ENCODE measurements around the gene PTPRT.

The PTPRT gene

GRCh38 chr20:42979720-42980119 lies 210.0 kb downstream of the PTPRT start:
- H2AFZ ChIP-seq (ENCODE audit: low read depth, low read length) = no peak overlapping the region
- no peak overlapping the region for H2BK12ac ChIP-seq (ENCODE audit: low read length in 2 of 2)
- no peak overlapping the region for H2BK120ac ChIP-seq (ENCODE audit: low read depth, low read length)
- H4K8ac ChIP-seq (ENCODE audit: low read length) = no peak overlapping the region
- no peaks in the 10 kb centered on the region for H3K4me1 ChIP-seq (ENCODE audit: control insufficient read depth, insufficient read depth, low read depth, low read length)
- no peaks in the 10 kb centered on the region for H3K79me1 ChIP-seq (replicated peaks; ENCODE audit: low read length, poor library complexity, severe bottlenecking)
- no peak overlapping the region for H2AK5ac ChIP-seq (ENCODE audit: low read length, severe bottlenecking)
- H3K4me3 ChIP-seq (ENCODE audit: insufficient read depth in 1 of 2, low read depth in 1 of 2, low read length in 2 of 2) = no peak overlapping the region
- no peak overlapping the region for H3K9ac ChIP-seq (ENCODE audit: low read length)
- no peaks in the 10 kb centered on the region for H3K9me3 ChIP-seq (ENCODE audit: control insufficient read depth, low read length)
- no peak for DNase-seq
- H3K27me3 ChIP-seq (ENCODE audit: control insufficient read depth in 1 of 2, insufficient read depth in 1 of 2, low read length in 2 of 2) = no peaks in the 10 kb centered on the region
- H3K14ac ChIP-seq (ENCODE audit: low read length in 2 of 2) = no peak overlapping the region
- WGBS = 40% methylated on average over 1 of the region's 5 CpGs
- H3K23ac ChIP-seq (ENCODE audit: low read length in 2 of 2) = no peak overlapping the region
- H3K4me2 ChIP-seq (ENCODE audit: low read length, poor library complexity, severe bottlenecking) = no peak overlapping the region
- no peak overlapping the region for H2BK15ac ChIP-seq (ENCODE audit: low read depth, poor library complexity, severe bottlenecking)
- no peak overlapping the region for H3K4ac ChIP-seq (ENCODE audit: low read depth in 1 of 2, low read length in 2 of 2)
- H3K36me3 ChIP-seq (ENCODE audit: control insufficient read depth in 1 of 2, insufficient read depth in 2 of 2, low read depth in 1 of 2, low read length in 2 of 2) = no peaks in the 10 kb centered on the region
- no peak overlapping the region for H3K18ac ChIP-seq (ENCODE audit: low read depth in 1 of 2, low read length in 2 of 2)
- no peak overlapping the region for H4K91ac ChIP-seq (ENCODE audit: low read length)
- H2BK5ac ChIP-seq (ENCODE audit: low read depth, low read length, poor library complexity, severe bottlenecking) = no peak overlapping the region
- H3K27ac ChIP-seq (ENCODE audit: low read length, poor library complexity, severe bottlenecking) = no peak overlapping the region

GRCh38 chr20:42978184-42978974 lies 211.3 kb downstream of the PTPRT start:
- WGBS = 79% methylated on average over 11 of the region's 12 CpGs
- Histone ChIP-seq H3K14ac (ENCODE audit: low read length in 2 of 2) (no peak overlapping the region), H3K23ac (ENCODE audit: low read length in 2 of 2) (no peak overlapping the region), H4K91ac (ENCODE audit: low read length) (no peak overlapping the region), H3K4me1 (ENCODE audit: control insufficient read depth, insufficient read depth, low read depth, low read length) (no peaks in the 10 kb centered on the region), H2BK15ac (ENCODE audit: low read depth, poor library complexity, severe bottlenecking) (no peak overlapping the region), H2AK5ac (ENCODE audit: low read length, severe bottlenecking) (no peak overlapping the region), H3K27me3 (ENCODE audit: control insufficient read depth in 1 of 2, insufficient read depth in 1 of 2, low read length in 2 of 2) (no peaks in the 10 kb centered on the region), H4K8ac (ENCODE audit: low read length) (no peak overlapping the region), H2BK12ac (ENCODE audit: low read length in 2 of 2) (no peak overlapping the region), H3K4ac (ENCODE audit: low read depth in 1 of 2, low read length in 2 of 2) (no peak overlapping the region), H3K9me3 (ENCODE audit: control insufficient read depth, low read length) (no peaks in the 10 kb centered on the region), H3K9ac (ENCODE audit: low read length) (no peak overlapping the region), H2BK120ac (ENCODE audit: low read depth, low read length) (no peak overlapping the region), H3K4me2 (ENCODE audit: low read length, poor library complexity, severe bottlenecking) (no peak overlapping the region), H3K18ac (ENCODE audit: low read depth in 1 of 2, low read length in 2 of 2) (no peak overlapping the region), H2BK5ac (ENCODE audit: low read depth, low read length, poor library complexity, severe bottlenecking) (no peak overlapping the region), H3K4me3 (ENCODE audit: insufficient read depth in 1 of 2, low read depth in 1 of 2, low read length in 2 of 2) (no peak overlapping the region), H3K79me1 (replicated peaks; ENCODE audit: low read length, poor library complexity, severe bottlenecking) (no peaks in the 10 kb centered on the region), H3K27ac (ENCODE audit: low read length, poor library complexity, severe bottlenecking) (no peak overlapping the region), H3K36me3 (ENCODE audit: control insufficient read depth in 1 of 2, insufficient read depth in 2 of 2, low read depth in 1 of 2, low read length in 2 of 2) (no peaks in the 10 kb centered on the region), H2AFZ (ENCODE audit: low read depth, low read length) (no peak overlapping the region)
- no peak for DNase-seq

- Histone ChIP-seq H2AK5ac (ENCODE audit: low read length, severe bottlenecking) (no peak overlapping the region), H4K91ac (ENCODE audit: low read length) (no peak overlapping the region), H3K36me3 (ENCODE audit: control insufficient read depth in 1 of 2, insufficient read depth in 2 of 2, low read depth in 1 of 2, low read length in 2 of 2) (no peaks in the 10 kb centered on the region), H3K4ac (ENCODE audit: low read depth in 1 of 2, low read length in 2 of 2) (no peak overlapping the region), H4K8ac (ENCODE audit: low read length) (no peak overlapping the region), H2AFZ (ENCODE audit: low read depth, low read length) (no peak overlapping the region), H3K4me3 (ENCODE audit: insufficient read depth in 1 of 2, low read depth in 1 of 2, low read length in 2 of 2) (no peak overlapping the region), H2BK12ac (ENCODE audit: low read length in 2 of 2) (no peak overlapping the region), H3K27ac (ENCODE audit: low read length, poor library complexity, severe bottlenecking) (no peak overlapping the region), H3K79me1 (replicated peaks; ENCODE audit: low read length, poor library complexity, severe bottlenecking) (no peaks in the 10 kb centered on the region), H3K27me3 (ENCODE audit: control insufficient read depth in 1 of 2, insufficient read depth in 1 of 2, low read length in 2 of 2) (no peaks in the 10 kb centered on the region), H3K14ac (ENCODE audit: low read length in 2 of 2) (no peak overlapping the region), H2BK15ac (ENCODE audit: low read depth, poor library complexity, severe bottlenecking) (no peak overlapping the region), H3K4me2 (ENCODE audit: low read length, poor library complexity, severe bottlenecking) (no peak overlapping the region), H2BK120ac (ENCODE audit: low read depth, low read length) (no peak overlapping the region), H3K9me3 (ENCODE audit: control insufficient read depth, low read length) (no peaks in the 10 kb centered on the region), H3K9ac (ENCODE audit: low read length) (no peak overlapping the region), H3K4me1 (ENCODE audit: control insufficient read depth, insufficient read depth, low read depth, low read length) (no peaks in the 10 kb centered on the region), H3K18ac (ENCODE audit: low read depth in 1 of 2, low read length in 2 of 2) (no peak overlapping the region), H3K23ac (ENCODE audit: low read length in 2 of 2) (no peak overlapping the region), H2BK5ac (ENCODE audit: low read depth, low read length, poor library complexity, severe bottlenecking) (no peak overlapping the region)
- WGBS = no CpG with 5 or more reads among the region's 1 CpG
- DNase-seq = no peak
Measured at GRCh38 chr20:42975974-42976373, 213.7 kb downstream of the PTPRT start.

GRCh38 chr20:42974347-42974746 lies 215.4 kb downstream of the PTPRT start:
- no peak for DNase-seq
- H2BK5ac ChIP-seq (ENCODE audit: low read depth, low read length, poor library complexity, severe bottlenecking) = no peak overlapping the region
- no peaks in the 10 kb centered on the region for H3K27me3 ChIP-seq (ENCODE audit: control insufficient read depth in 1 of 2, insufficient read depth in 1 of 2, low read length in 2 of 2)
- no peaks in the 10 kb centered on the region for H3K4me1 ChIP-seq (ENCODE audit: control insufficient read depth, insufficient read depth, low read depth, low read length)
- H4K91ac ChIP-seq (ENCODE audit: low read length) = no peak overlapping the region
- no peak overlapping the region for H2BK120ac ChIP-seq (ENCODE audit: low read depth, low read length)
- no peaks in the 10 kb centered on the region for H3K9me3 ChIP-seq (ENCODE audit: control insufficient read depth, low read length)
- no peaks in the 10 kb centered on the region for H3K79me1 ChIP-seq (replicated peaks; ENCODE audit: low read length, poor library complexity, severe bottlenecking)
- H3K4me2 ChIP-seq (ENCODE audit: low read length, poor library complexity, severe bottlenecking) = no peak overlapping the region
- no peak overlapping the region for H3K27ac ChIP-seq (ENCODE audit: low read length, poor library complexity, severe bottlenecking)
- H4K8ac ChIP-seq (ENCODE audit: low read length) = no peak overlapping the region
- H3K9ac ChIP-seq (ENCODE audit: low read length) = no peak overlapping the region
- no peak overlapping the region for H3K4me3 ChIP-seq (ENCODE audit: insufficient read depth in 1 of 2, low read depth in 1 of 2, low read length in 2 of 2)
- WGBS = 72% methylated on average over 8 of the region's 8 CpGs
- H3K18ac ChIP-seq (ENCODE audit: low read depth in 1 of 2, low read length in 2 of 2) = no peak overlapping the region
- no peaks in the 10 kb centered on the region for H3K36me3 ChIP-seq (ENCODE audit: control insufficient read depth in 1 of 2, insufficient read depth in 2 of 2, low read depth in 1 of 2, low read length in 2 of 2)
- no peak overlapping the region for H3K4ac ChIP-seq (ENCODE audit: low read depth in 1 of 2, low read length in 2 of 2)
- no peak overlapping the region for H3K14ac ChIP-seq (ENCODE audit: low read length in 2 of 2)
- no peak overlapping the region for H2BK15ac ChIP-seq (ENCODE audit: low read depth, poor library complexity, severe bottlenecking)
- H3K23ac ChIP-seq (ENCODE audit: low read length in 2 of 2) = no peak overlapping the region
- H2AK5ac ChIP-seq (ENCODE audit: low read length, severe bottlenecking) = no peak overlapping the region
- H2AFZ ChIP-seq (ENCODE audit: low read depth, low read length) = no peak overlapping the region
- H2BK12ac ChIP-seq (ENCODE audit: low read length in 2 of 2) = no peak overlapping the region
